Adrenal gland (tissue), 12 donors: ENCODE measurements around the gene RNF130. TPM values are rescaled to one million over a fixed set of nuclear protein-coding genes. Genes with fewer than 3 reads are reported as not detected.
A peak's percentile ranks its signal among the peaks of the same experiment; 100 is the strongest.

Source experiments
- DNase-seq, 7 donors: peaks; one replicate each; pipeline ENCODE4 v3.0.0-alpha.2; 2019 to 2020
- H3K27ac ChIP-seq, 5 donors: fragments of 200-600 bp; sonication (generic) in 4 of 5; 1 replicate in 3 of 5; 2 replicates in 2 of 5; pipeline versions ENCODE4 v1.5.1 to v1.8.0; 2016 to 2020; ENCODE audit warnings: mild to moderate bottlenecking in 1 of 5
- H3K27me3 ChIP-seq: fragments of 200-600 bp; 2 replicates; pipeline ENCODE4 v1.8.0; 2021
- H3K36me3 ChIP-seq, 2 donors: fragments of 200-600 bp; replicated peaks in 1 of 2; 1 replicate in 1 of 2; 2 replicates in 1 of 2; pipeline versions ENCODE4 v1.5.1 to v1.8.0; 2018 to 2022
- H3K4me1 ChIP-seq, 2 donors: fragments of 200-600 bp; replicated peaks in 1 of 2; 1 replicate in 1 of 2; 2 replicates in 1 of 2; pipeline versions ENCODE4 v1.5.1 to v1.8.0; 2018 to 2021
- H3K4me3 ChIP-seq, 4 donors: fragments of 200-600 bp; sonication (generic) in 3 of 4; one replicate each; pipeline ENCODE4 v1.5.1; 2016 to 2018
- H3K9me3 ChIP-seq, 3 donors: fragments of 200-600 bp; sonication (generic) in 1 of 3; replicated peaks in 1 of 3; 1 replicate in 2 of 3; 2 replicates in 1 of 3; pipeline versions ENCODE4 v1.5.1 to v1.8.0; 2016 to 2021
- CTCF ChIP-seq, 6 experiments: fragments of 450-650 bp in 4 of 6; fragments of 200-600 bp in 2 of 6; sonication (generic) in 1 of 6; IDR thresholded peaks; 1 replicate in 5 of 6; 2 replicates in 1 of 6; pipeline versions ENCODE4 v1.5.1 to v1.8.0; 2016 to 2021; ENCODE audit warnings: antibody characterized with exemption in 6 of 6, mild to moderate bottlenecking in 2 of 6, moderate library complexity in 1 of 6
- POLR2A ChIP-seq, 2 donors: fragments of 450-650 bp; IDR thresholded peaks; one replicate each; pipeline ENCODE4 v1.6.1; 2017; ENCODE audit warnings: antibody characterized with exemption in 2 of 2, mild to moderate bottlenecking in 2 of 2, moderate library complexity in 1 of 2
- WGBS, 4 donors: extraction: QIAGEN DNeasy Blood & Tissue Kit in 2 of 4; methylation state at CpG; one replicate each; pipeline versions ENCODE4 v1.1.5 to v1.1.7; 2013 to 2017; 5-methylcytosine and 5-hydroxymethylcytosine counted together
- intact Hi-C, 2 donors: fragments of 100-400 bp; cut with DNase I; formaldehyde crosslinking; loops; one replicate each; pipeline versions ENCODE4 v1.14.1 to v1.15.0; 2022 to 2023
- polyA plus RNA-seq, 3 donors: library from polyadenylated mRNA; stranded (reverse); fragments of 200-250 nt in 2 of 3; fragments of 350-450 nt in 1 of 3; fragmentation: Illumina TruSeq in 1 of 3; extraction: RNeasy Lipid Tissue Mini Kit (QIAGEN cat#74804) in 1 of 3; gene quantifications; one replicate each; pipeline ENCODE4 v1.2.3, GENCODE V29; 2013 to 2014
- total RNA-seq, 9 donors: library from RNA; depleted of rRNA in 4 of 9; stranded (reverse); fragments of >200 nt in 4 of 9; fragments of 120-200 nt in 1 of 9; fragmentation: NEBNext Ultra II Directional in 1 of 9; extraction: Animal tissue kit (Norgen Biotek cat#: 25700) in 1 of 9; gene quantifications; one replicate each; pipeline versions ENCODE4 v1.1.0 to v1.2.4, GENCODE V29; 2013 to 2023
- donor health status: healthy with polysubstance abuse.
- donor health status: Bipolar disorder and iron deficiency.
- donor health status: DM: yes; HTN: yes; CAD: no.
- donor health status: DM: no; HTN: no; CAD: no.
- donor health status: DM: no; HTN: no; CAD: no.
- donor health status: DM: yes; HTN: yes; CAD: no.

RNF130 gene
- total and polyA plus RNA-seq, 12 donors = 36.8 to 138 (median 75.1) TPM

GRCh38 chr5:179974946-179975712 lies 96.4 kb downstream of the RNF130 start:
- Histone ChIP-seq H3K27me3 (no peaks in the 10 kb centered on the region), H3K27ac (no peak overlapping the region), H3K36me3 (peaks cover 0 to 12% of the 10 kb centered on the region in 2 donors), H3K9me3 (no peaks in the 10 kb centered on the region), H3K4me3 (no peak overlapping the region), H3K4me1 (no peaks in the 10 kb centered on the region)
- intact Hi-C loops = no loop called here
- DNase-seq = peak in 1 of 7 donors; percentile 18
- 88 to 92% (median 90%) methylated on average over 25 of the region's 25 CpGs for WGBS, 4 donors
- peak in 4 of 6 experiments; percentile 2 to 30 (median 26) for TF ChIP-seq CTCF (IDR thresholded peaks at IDR 0.05)
- no peak for TF ChIP-seq POLR2A (IDR thresholded peaks at IDR 0.05)

- Histone ChIP-seq H3K27ac (no peak overlapping the region), H3K9me3 (no peaks in the 10 kb centered on the region), H3K36me3 (peaks cover 0 to 13% of the 10 kb centered on the region in 2 donors), H3K4me1 (no peaks in the 10 kb centered on the region), H3K4me3 (no peak overlapping the region), H3K27me3 (no peaks in the 10 kb centered on the region)
- no peak for DNase-seq
- TF ChIP-seq POLR2A (IDR thresholded peaks at IDR 0.05) = no peak
- intact Hi-C loops = no loop called here
- WGBS, 4 donors = 92 to 95% (median 92%) methylated on average over 37 of the region's 37 CpGs
These were observed 97.2 kb downstream of the RNF130 start for GRCh38 chr5:179974246-179974945.

GRCh38 chr5:179973391-179973790 lies 98.2 kb downstream of the RNF130 start:
- WGBS, 4 donors = 92 to 95% (median 93%) methylated on average over 10 to 11 of the region's 11 CpGs
- no peaks in the 10 kb centered on the region for H3K27me3 ChIP-seq
- peaks cover 0 to 18% of the 10 kb centered on the region in 2 donors for H3K36me3 ChIP-seq
- H3K4me3 ChIP-seq = no peak overlapping the region
- DNase-seq = no peak
- H3K27ac ChIP-seq = no peak overlapping the region
- intact Hi-C loops = no loop called here
- TF ChIP-seq CTCF (IDR thresholded peaks at IDR 0.05) = no peak
- TF ChIP-seq POLR2A (IDR thresholded peaks at IDR 0.05) = no peak
- no peaks in the 10 kb centered on the region for H3K4me1 ChIP-seq
- no peaks in the 10 kb centered on the region for H3K9me3 ChIP-seq

GRCh38 chr5:179969110-179969509 lies 102.4 kb downstream of the RNF130 start:
- no peak overlapping the region for H3K27ac ChIP-seq
- H3K27me3 ChIP-seq = no peaks in the 10 kb centered on the region
- H3K4me1 ChIP-seq = no peaks in the 10 kb centered on the region
- no peaks in the 10 kb centered on the region for H3K9me3 ChIP-seq
- no peak for DNase-seq
- TF ChIP-seq CTCF (IDR thresholded peaks at IDR 0.05) (no peak), POLR2A (IDR thresholded peaks at IDR 0.05) (no peak)
- WGBS, 4 donors = 94 to 97% (median 95%) methylated on average over 4 of the region's 4 CpGs
- intact Hi-C loops = no loop called here
- no peak overlapping the region for H3K4me3 ChIP-seq
- H3K36me3 ChIP-seq = peaks cover 0 to 7% of the 10 kb centered on the region in 2 donors
